Measurements from ENCODE around the gene HIP1R.

Gene HIP1R

DNA sequence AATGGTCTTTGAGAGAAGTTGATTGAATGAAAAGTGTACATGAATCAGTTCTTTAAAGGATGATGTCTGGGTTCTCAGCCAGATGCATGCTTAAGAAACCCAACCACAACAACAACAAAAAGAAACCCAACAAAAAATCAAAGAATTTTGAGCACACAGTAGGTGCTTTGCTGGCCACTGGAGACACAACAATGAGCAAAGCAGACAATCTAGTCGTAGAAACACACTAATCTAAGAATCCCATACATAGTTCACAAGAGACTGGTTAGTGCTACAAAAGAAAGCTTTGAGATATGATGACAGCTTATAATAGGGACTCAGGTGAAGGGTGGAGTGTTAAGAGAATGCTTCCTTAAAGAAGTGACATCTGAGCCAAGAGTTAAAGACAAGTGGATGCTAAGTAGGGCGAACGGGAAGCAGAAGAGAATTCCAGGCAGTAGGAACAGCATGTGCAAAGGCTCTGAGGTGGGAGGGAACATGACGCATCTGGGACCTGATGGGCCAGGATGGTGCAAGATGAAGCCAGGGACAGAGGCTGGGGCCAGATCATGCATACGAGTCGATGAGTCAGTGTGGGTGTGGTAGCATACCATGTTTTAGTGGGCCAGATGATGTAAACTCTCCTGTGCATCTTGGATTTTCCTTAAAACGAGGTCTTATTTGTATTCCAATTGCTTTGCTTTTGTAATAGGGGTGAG, 4.6 kb upstream of the HIP1R start:
- no peaks in the 10 kb centered on the region for H3K4me1 ChIP-seq (ENCODE audit: control insufficient read depth, insufficient read depth, low read length)
- no peaks in the 10 kb centered on the region for H3K36me3 ChIP-seq (ENCODE audit: control insufficient read depth, insufficient read depth, low read length)
- no peak for DNase-seq (ENCODE audit: low read depth, low spot score)
- H3K9me3 ChIP-seq (ENCODE audit: control insufficient read depth, insufficient read depth, low read length): no peaks in the 10 kb centered on the region
- no peaks in the 10 kb centered on the region for H3K27me3 ChIP-seq (ENCODE audit: control insufficient read depth, insufficient read depth, low read length)
- no peak overlapping the region for H3K27ac ChIP-seq (ENCODE audit: low read length)
- H3K4me3 ChIP-seq (ENCODE audit: low read length): no peak overlapping the region
- no CpG with 5 or more reads among the region's 7 CpGs for WGBS (ENCODE audit: insufficient coverage, insufficient read length)

DNA sequence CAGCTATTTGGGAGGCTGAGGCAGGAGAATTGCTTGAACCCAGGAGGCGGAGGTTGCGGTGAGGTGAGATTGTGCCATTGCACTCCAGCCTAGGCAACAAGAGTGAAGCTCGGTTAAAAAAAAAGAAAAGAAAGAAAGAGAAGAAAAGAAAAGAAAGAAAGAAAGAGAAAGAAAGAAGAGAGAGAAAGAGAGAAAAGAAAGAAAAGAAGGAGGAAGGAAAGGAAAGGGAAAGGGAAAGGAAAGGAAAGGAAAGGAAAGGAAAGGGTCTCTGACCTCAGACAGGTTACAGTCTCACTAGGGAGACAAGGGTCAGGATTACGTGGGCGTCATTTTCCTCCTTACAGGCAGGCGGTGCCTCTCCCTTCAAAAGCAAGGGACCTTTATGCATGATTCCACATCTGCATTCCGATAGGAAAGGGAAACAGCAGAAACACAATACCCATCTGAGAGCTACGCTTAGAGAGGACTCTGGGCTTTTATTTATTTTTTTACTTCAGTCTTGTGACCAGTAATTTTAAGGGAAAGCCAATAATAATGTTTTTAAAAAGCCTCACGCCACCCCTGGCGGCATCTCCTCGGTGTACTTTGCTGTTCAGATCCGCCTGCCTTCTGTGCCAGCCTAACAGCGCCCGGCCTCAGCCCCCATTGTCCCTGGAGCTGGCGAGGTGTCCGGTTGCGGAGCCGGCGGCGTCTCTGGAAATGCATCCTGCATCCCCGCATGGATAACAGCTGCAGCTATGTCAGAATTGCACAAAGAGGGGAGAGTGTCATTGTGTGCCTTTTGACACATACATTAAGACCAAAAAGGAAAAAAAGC, 945 bp upstream of the HIP1R start:
- Histone ChIP-seq H3K9me3 (ENCODE audit: control insufficient read depth, insufficient read depth, low read length) (no peaks in the 10 kb centered on the region), H3K36me3 (ENCODE audit: control insufficient read depth, insufficient read depth, low read length) (no peaks in the 10 kb centered on the region), H3K4me3 (ENCODE audit: low read length) (peak overlapping the region; percentile 72; the same call in 1 of the 2 replicates), H3K4me1 (ENCODE audit: control insufficient read depth, insufficient read depth, low read length) (no peaks in the 10 kb centered on the region), H3K27ac (ENCODE audit: low read length) (no peak overlapping the region), H3K27me3 (ENCODE audit: control insufficient read depth, insufficient read depth, low read length) (peaks cover 4% of the 10 kb centered on the region; the same call in 1 of the 2 replicates)
- peak; percentile 33 for DNase-seq (ENCODE audit: low read depth, low spot score)
- WGBS (ENCODE audit: insufficient coverage, insufficient read length): no CpG with 5 or more reads among the region's 21 CpGs

DNA sequence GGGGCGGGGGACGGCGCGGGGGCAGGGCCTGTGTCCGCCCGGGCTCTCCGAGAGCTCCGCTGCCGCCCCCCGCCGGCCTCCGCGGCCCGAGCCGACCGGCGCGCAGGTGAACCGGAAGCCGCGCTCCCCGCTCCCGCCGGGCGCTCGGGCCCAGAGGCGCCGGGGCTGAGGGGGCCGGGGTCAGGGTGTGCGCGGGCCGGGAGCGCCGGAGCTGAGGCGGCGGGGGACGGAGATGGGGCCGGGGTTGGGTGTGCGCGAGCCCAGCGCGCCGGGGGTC, 431 bp downstream of the HIP1R start:
- Histone ChIP-seq H3K9me3 (ENCODE audit: control insufficient read depth, insufficient read depth, low read length) (no peaks in the 10 kb centered on the region), H3K4me3 (ENCODE audit: low read length) (peak overlapping the region; percentile 72; the same call in 1 of the 2 replicates), H3K27ac (ENCODE audit: low read length) (no peak overlapping the region), H3K36me3 (ENCODE audit: control insufficient read depth, insufficient read depth, low read length) (no peaks in the 10 kb centered on the region), H3K27me3 (ENCODE audit: control insufficient read depth, insufficient read depth, low read length) (peaks cover 4% of the 10 kb centered on the region; the same call in 1 of the 2 replicates), H3K4me1 (ENCODE audit: control insufficient read depth, insufficient read depth, low read length) (no peaks in the 10 kb centered on the region)
- no peak for DNase-seq (ENCODE audit: low read depth, low spot score)
- WGBS (ENCODE audit: insufficient coverage, insufficient read length): no CpG with 5 or more reads among the region's 43 CpGs

DNA sequence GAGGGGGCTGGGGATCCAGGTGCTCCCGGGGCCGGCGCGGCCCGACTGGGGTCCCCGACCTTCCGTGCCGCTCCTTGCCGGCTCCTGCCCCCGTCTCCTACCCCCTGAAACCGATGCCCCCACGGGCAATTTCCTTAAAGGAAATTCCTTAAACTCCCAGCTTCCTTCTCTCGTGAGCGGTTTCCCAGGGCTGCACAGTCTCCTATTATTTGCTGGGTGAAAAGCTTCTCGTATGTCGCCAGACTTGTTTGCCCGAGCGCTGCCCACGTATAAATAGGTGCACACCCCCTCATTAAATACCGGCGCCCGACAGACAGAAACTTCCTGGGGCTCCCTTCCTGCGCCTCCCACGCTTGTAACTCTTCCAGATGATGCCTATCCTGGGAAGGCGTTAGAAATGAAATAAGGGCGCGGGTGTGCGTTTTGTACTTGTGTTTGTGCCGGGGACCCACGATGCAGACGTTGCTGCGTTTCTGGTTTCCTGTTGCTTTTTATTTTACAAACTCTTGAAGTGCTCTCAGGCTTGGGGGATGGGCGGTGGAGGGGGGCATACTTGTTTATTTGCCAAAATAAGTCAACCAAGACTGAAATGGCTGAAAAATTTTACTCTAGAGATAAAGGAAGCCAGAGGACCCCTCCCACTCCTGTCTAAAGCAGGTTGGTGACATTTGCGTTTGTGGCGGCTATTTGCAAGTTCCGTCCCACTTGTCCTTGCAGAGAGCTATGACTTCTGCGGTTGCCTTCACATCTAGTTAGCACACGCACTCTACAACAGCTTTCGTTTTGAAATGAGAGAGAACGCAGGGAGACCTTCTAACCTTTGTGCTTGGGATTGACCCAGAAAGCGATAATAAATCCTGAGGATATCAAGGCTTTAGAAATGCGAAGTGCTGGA, 1.0 kb downstream of the HIP1R start:
- no peak overlapping the region for H3K27ac ChIP-seq (ENCODE audit: low read length)
- no CpG with 5 or more reads among the region's 42 CpGs for WGBS (ENCODE audit: insufficient coverage, insufficient read length)

DNA sequence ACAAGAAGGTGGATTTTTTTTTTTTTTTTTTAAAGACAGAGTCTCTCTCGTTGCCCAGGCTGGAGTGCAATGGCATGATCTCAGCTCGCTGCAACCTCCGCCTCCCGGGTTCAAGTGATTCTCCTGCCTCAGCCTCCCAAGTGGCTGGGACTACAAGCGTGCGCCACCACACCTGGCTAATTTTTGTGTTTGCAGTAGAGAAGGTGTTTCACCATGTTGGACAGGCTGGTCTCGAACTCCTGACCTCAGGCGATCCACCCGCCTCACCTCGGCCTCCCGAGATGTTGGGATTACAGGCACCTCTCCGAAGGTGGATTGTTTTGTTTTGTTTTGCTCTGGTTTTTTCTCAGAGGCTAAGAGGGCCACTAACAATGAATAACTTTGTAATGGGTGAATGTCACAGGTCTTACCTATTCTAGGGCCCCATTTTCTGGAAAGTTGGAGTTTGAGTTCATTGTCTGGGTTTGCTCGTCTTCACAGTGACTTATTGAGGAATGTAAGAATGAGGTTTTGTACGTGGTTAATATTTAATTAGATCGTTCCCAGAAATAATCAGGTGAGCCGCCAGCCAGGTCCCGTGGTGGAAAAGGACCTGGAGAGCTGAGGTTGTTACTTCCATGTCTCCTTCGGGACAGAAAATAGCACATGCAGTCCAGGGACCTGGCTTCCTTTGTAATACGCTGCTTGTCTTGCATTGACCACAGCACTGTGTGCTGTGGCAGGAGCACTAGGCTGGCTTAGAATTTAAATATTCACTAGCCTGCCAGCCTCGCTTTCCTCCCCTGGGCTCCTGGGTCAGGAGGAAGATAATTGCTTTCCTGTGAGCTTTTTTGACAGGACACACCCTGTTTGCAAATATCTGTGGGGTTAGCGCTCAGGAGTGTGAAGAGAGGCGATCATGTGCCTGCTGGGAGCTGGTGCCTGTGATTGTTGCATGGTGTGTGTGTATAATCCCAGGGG, 2.3 kb downstream of the HIP1R start:
- Histone ChIP-seq H3K27ac (ENCODE audit: low read length) (no peak overlapping the region), H3K27me3 (ENCODE audit: control insufficient read depth, insufficient read depth, low read length) (peaks cover 4% of the 10 kb centered on the region; the same call in 1 of the 2 replicates), H3K36me3 (ENCODE audit: control insufficient read depth, insufficient read depth, low read length) (no peaks in the 10 kb centered on the region), H3K4me3 (ENCODE audit: low read length) (no peak overlapping the region), H3K4me1 (ENCODE audit: control insufficient read depth, insufficient read depth, low read length) (peaks cover 5% of the 10 kb centered on the region; the same call in 1 of the 2 replicates), H3K9me3 (ENCODE audit: control insufficient read depth, insufficient read depth, low read length) (no peaks in the 10 kb centered on the region)
- DNase-seq (ENCODE audit: low read depth, low spot score): no peak
- no CpG with 5 or more reads among the region's 22 CpGs for WGBS (ENCODE audit: insufficient coverage, insufficient read length)

More for the DNA sequence above, 1.0 kb downstream of the HIP1R start:
- H3K9me3 ChIP-seq (ENCODE audit: control insufficient read depth, insufficient read depth, low read length): no peaks in the 10 kb centered on the region
- H3K36me3 ChIP-seq (ENCODE audit: control insufficient read depth, insufficient read depth, low read length): no peaks in the 10 kb centered on the region
- H3K4me3 ChIP-seq (ENCODE audit: low read length): peak overlapping the region; percentile 72; the same call in 1 of the 2 replicates
- H3K27me3 ChIP-seq (ENCODE audit: control insufficient read depth, insufficient read depth, low read length): peaks cover 4% of the 10 kb centered on the region; the same call in 1 of the 2 replicates
- H3K4me1 ChIP-seq (ENCODE audit: control insufficient read depth, insufficient read depth, low read length): peaks cover 3% of the 10 kb centered on the region; the same call in 1 of the 2 replicates
- DNase-seq (ENCODE audit: low read depth, low spot score): no peak

DNA sequence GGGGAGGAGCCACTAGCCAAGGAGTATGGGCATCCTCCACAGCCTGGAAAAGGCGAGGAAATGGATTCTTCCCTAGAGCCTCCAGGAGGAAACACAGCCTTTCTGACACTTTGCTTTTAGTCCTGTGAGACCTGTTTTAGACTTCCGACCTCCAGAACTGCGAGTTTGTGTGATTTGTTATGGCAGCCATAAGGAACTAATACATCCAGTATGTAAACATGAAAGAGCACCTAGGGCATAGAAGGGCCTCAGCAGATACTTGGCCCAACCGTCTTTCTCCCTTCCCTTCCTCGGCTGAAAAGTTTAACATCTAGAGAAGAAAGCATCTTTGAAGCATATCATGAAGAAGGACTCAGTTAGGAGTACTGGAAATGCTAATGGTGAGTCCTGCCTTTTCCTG, 3.6 kb downstream of the HIP1R start:
- peaks cover 4% of the 10 kb centered on the region; the same call in 1 of the 2 replicates for H3K27me3 ChIP-seq (ENCODE audit: control insufficient read depth, insufficient read depth, low read length)
- H3K9me3 ChIP-seq (ENCODE audit: control insufficient read depth, insufficient read depth, low read length): no peaks in the 10 kb centered on the region
- peaks cover 7% of the 10 kb centered on the region; the same call in 1 of the 2 replicates for H3K4me1 ChIP-seq (ENCODE audit: control insufficient read depth, insufficient read depth, low read length)
- H3K36me3 ChIP-seq (ENCODE audit: control insufficient read depth, insufficient read depth, low read length): no peaks in the 10 kb centered on the region
- DNase-seq (ENCODE audit: low read depth, low spot score): no peak
- H3K27ac ChIP-seq (ENCODE audit: low read length): no peak overlapping the region
- H3K4me3 ChIP-seq (ENCODE audit: low read length): no peak overlapping the region
- no CpG with 5 or more reads among the region's 5 CpGs for WGBS (ENCODE audit: insufficient coverage, insufficient read length)

DNA sequence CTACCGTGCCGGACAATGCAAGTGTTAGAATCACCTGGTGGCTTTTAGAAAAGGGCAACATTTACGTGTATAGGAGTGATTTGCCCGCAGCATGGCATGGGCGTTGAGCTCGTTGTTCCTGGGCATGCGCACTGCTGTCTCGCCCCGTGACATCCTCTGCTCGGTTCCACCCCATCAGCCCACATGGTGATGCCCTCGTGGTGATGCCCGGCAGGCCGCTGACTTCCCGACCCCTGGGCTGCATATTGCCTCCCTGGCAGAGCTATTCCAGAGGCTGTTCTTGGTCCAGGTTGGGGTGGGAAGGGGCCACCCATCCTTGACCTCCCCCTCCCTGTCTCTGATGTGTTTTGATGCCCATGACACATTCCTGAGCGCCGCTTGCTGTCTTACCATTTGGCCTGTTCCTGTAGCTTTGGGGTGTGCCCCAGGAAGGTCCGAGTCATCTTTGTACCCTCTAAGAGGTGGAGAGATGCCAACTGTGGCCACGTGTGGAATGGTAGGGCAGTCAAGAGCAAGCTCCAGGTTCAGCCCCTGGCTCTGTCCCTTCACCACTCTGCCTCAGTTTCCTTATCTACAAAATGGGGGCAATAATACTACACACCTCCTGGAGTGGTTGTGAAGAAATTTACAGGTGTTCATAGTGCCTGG, 4.8 kb downstream of the HIP1R start:
- Histone ChIP-seq H3K4me3 (ENCODE audit: low read length) (no peak overlapping the region), H3K36me3 (ENCODE audit: control insufficient read depth, insufficient read depth, low read length) (no peaks in the 10 kb centered on the region), H3K27ac (ENCODE audit: low read length) (no peak overlapping the region), H3K9me3 (ENCODE audit: control insufficient read depth, insufficient read depth, low read length) (no peaks in the 10 kb centered on the region), H3K27me3 (ENCODE audit: control insufficient read depth, insufficient read depth, low read length) (peaks cover 4% of the 10 kb centered on the region; the same call in 1 of the 2 replicates), H3K4me1 (ENCODE audit: control insufficient read depth, insufficient read depth, low read length) (peaks cover 7% of the 10 kb centered on the region; the same call in 1 of the 2 replicates)
- WGBS (ENCODE audit: insufficient coverage, insufficient read length): no CpG with 5 or more reads among the region's 18 CpGs
- no peak for DNase-seq (ENCODE audit: low read depth, low spot score)

DNA sequence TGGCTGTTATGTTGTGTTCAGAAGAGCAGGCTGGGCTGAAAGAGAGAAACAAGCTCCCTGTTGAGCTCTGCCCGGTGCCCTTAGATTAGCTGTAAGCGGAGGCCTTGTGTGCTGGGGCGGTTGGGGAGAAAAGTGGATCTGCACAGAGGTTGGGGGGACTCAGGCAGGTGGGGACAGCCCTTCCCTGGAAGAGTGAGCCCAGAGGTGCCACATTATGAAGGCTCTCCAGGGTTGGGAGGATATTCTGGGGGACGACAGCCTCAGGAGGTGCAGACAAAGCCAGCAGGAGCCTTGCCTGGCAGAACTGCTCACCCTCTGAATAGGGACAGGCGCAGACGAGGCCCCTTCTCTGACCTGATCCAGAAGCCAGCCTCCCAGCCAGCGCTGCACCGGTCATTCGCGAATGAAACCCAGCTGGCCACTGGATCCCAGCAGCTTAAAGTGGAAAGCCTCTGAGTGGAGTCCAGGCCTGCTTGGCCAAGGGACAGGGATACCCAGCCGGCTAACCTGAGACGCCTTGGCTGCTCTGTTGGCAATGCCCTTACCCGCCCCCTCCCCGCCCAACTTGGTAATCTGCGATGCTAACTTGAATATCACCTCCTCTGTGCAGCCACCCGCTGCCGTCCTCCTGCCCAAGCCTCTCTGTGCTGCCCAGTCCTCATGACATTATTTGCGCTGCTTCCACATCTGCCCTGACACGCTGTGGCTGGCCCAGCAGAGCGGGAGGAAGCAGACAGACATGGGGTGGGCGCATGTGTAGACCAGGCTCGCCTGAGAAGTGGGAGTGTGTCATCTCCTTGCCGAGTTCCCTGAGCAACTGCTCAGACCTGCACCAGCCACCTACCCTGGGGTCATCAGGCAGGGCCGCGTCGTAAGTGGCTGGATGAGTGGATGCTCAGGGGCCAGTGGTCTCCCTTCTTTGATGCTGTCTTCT, 5.6 kb downstream of the HIP1R start:
- Histone ChIP-seq H3K27me3 (ENCODE audit: control insufficient read depth, insufficient read depth, low read length) (peaks cover 4% of the 10 kb centered on the region; the same call in 1 of the 2 replicates), H3K27ac (ENCODE audit: low read length) (no peak overlapping the region), H3K4me3 (ENCODE audit: low read length) (no peak overlapping the region), H3K9me3 (ENCODE audit: control insufficient read depth, insufficient read depth, low read length) (no peaks in the 10 kb centered on the region), H3K4me1 (ENCODE audit: control insufficient read depth, insufficient read depth, low read length) (peaks cover 10% of the 10 kb centered on the region; the same call in 1 of the 2 replicates), H3K36me3 (ENCODE audit: control insufficient read depth, insufficient read depth, low read length) (no peaks in the 10 kb centered on the region)
- no CpG with 5 or more reads among the region's 26 CpGs for WGBS (ENCODE audit: insufficient coverage, insufficient read length)
- DNase-seq (ENCODE audit: low read depth, low spot score): no peak

All from iPS DF 6.9 (cell line).